ENCODE results near the gene TNRC6A. TPM values are rescaled to one million over a fixed set of nuclear protein-coding genes. Genes with fewer than 3 reads are reported as not detected.

Gene TNRC6A
- total RNA-seq, 2 experiments from 2014 or later = 65.2 to 73.4 TPM

Other genes with a start within 250 kb of the TNRC6A start
- 100 to 1,000 TPM; 172 to 177 TPM for gene RBBP6, start 190.1 kb upstream of the TNRC6A start, total RNA-seq
- gene SLC5A11, start 116.3 kb downstream of the TNRC6A start, total RNA-seq = 1 to 10 TPM in 1 of 2 experiments, under 1 TPM in 1; 0.72 to 1.3 TPM

Measured in CD8-positive, alpha-beta T cell (primary cell).